ENCODE results near the gene FFAR1. TPM values are rescaled to one million over a fixed set of nuclear protein-coding genes. Genes with fewer than 3 reads are reported as not detected.

The FFAR1 gene
- polyA plus RNA-seq, 1 experiment, result not detected

DNA sequence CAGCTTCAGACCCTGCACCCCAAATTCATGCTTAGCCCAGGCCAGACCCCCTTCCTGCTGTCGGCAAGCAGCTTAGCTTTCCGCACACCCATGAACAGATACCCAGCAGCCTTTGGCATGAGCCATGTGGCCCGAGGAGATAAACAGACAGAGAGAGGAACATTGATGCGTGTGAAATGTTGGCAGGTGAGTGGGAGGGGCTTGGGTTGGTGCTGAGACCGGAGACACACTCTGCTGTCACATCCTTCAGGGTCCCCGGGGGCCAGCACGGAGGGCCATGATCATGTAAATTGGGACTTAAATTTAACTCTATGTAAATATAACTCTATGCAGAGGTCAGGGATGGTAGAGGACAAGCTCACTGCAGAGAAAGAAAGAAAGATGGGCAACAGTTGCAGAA lies 17.2 kb upstream of the FFAR1 start:
- POLR2A ChIA-PET, result no interaction called here
- TF ChIP-seq, protein P1, sequence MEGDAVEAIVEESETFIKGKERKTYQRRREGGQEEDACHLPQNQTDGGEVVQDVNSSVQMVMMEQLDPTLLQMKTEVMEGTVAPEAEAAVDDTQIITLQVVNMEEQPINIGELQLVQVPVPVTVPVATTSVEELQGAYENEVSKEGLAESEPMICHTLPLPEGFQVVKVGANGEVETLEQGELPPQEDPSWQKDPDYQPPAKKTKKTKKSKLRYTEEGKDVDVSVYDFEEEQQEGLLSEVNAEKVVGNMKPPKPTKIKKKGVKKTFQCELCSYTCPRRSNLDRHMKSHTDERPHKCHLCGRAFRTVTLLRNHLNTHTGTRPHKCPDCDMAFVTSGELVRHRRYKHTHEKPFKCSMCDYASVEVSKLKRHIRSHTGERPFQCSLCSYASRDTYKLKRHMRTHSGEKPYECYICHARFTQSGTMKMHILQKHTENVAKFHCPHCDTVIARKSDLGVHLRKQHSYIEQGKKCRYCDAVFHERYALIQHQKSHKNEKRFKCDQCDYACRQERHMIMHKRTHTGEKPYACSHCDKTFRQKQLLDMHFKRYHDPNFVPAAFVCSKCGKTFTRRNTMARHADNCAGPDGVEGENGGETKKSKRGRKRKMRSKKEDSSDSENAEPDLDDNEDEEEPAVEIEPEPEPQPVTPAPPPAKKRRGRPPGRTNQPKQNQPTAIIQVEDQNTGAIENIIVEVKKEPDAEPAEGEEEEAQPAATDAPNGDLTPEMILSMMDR (IDR thresholded peaks at IDR 0.05; ENCODE audit: insufficient read depth, low read depth, low read length), result no peak
- Histone ChIP-seq H3K27me3 (ENCODE audit: control insufficient read depth, insufficient read depth, low read length) (peaks cover 3% of the 10 kb centered on the region), H3K36me3 (ENCODE audit: control insufficient read depth, insufficient read depth, low read length) (no peaks in the 10 kb centered on the region), H3K4me3 (ENCODE audit: low read depth, low read length) (no peak overlapping the region)
- DNase-seq (ENCODE audit: low read depth), result no peak
- CTCF ChIA-PET, result no interaction called here

DNA sequence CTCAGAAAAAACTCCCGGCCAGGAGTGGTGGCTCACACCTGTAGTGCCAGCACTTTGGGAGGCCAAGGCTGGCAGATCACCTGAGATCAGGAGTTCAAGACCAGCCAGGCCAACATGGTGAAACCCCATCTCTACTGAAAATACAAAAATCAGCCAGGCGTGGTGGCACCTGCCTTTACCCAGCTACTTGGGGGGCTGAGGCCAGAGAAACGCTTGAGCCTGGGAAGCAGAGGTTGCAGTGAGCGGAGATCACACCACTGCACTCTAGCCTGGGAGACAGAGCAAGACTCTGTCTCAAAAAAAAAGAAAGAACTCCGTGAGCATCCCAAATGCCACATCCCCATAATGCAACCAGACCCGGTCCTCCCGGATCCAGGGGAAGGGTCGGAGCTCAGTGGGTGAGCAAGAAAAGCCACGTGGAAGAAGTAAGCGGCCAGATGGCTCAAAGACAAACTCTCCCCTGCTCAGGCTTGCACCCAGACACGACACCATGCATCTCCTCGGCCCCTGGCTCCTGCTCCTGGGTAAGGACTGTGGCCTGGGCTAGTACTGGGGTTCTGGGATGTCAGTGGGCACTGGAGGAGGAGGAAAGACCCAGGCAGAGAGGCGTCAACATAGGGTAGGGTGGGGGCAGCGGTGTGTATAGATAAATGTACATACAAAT lies 16.0 kb upstream of the FFAR1 start:
- Histone ChIP-seq H3K36me3 (ENCODE audit: control insufficient read depth, insufficient read depth, low read length) (no peaks in the 10 kb centered on the region), H3K4me3 (ENCODE audit: low read depth, low read length) (no peak overlapping the region), H3K27me3 (ENCODE audit: control insufficient read depth, insufficient read depth, low read length) (peaks cover 3% of the 10 kb centered on the region)
- ChIA-PET CTCF (interaction anchor here (0.6 to 1.0 kb wide), 2 partner anchors 14 to 21 kb away, joined by 3 to 4 read pairs; no protein-coding TSS in a partner anchor), POLR2A (no interaction called here)
- no peak for DNase-seq (ENCODE audit: low read depth)
- TF ChIP-seq, protein P1 (IDR thresholded peaks at IDR 0.05; ENCODE audit: insufficient read depth, low read depth, low read length), result no peak

DNA sequence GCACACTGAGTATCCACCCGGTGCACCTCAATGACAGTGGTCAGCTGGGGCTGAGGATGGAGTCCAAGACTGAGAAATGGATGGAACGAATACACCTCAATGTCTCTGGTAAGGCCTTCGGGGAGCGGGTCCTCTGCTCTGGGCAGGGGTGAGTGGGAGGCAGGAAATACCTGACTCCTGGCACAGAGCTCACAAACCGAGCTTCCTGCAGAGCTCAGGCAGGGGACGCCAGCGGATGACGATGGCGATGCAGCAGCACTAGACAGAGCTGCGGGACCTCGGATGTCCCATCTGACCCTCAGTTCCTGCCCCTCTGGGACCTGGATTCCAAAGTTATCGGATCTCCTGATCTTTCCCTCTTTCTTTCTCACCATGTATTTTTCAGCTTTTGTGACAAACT lies 14.9 kb upstream of the FFAR1 start:
- no peak for DNase-seq (ENCODE audit: low read depth)
- CTCF ChIA-PET, result interaction anchor here (1.0 kb wide), 1 partner anchor 20 kb away, joined by 4 read pairs; no protein-coding TSS in a partner anchor
- POLR2A ChIA-PET, result no interaction called here
- Histone ChIP-seq H3K36me3 (ENCODE audit: control insufficient read depth, insufficient read depth, low read length) (no peaks in the 10 kb centered on the region), H3K4me3 (ENCODE audit: low read depth, low read length) (no peak overlapping the region), H3K27me3 (ENCODE audit: control insufficient read depth, insufficient read depth, low read length) (peaks cover 3% of the 10 kb centered on the region; the same call in 1 of the 2 replicates)
- TF ChIP-seq, protein P1 (IDR thresholded peaks at IDR 0.05; ENCODE audit: insufficient read depth, low read depth, low read length), result no peak

DNA sequence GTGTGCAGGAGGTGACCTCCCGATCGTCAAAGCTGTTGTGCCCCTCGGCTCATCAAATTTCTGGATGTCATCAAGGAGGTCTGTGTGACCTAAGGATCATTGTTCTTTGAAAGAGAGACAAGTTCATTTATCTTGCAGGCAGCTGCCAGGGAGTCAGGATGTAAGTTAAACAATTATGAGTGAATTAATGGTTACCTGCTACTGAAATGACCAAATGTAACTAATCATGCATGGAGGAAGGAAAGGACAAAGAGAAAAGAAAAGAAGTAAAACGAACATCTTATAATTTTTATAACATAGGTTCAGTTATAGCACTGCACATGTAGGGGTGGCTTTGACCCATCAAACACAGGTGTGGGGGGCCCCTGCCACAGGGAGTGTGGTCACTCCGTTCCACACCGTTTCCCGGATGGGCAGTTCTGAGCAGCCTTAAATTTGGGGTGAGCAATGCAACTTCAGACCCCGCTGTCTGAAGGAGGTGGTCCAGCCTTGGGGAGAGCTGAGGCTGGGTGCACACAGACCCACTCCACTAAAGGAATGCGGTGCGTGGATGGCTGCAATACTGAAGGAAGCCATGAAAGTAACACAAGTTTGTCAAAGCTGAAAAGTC lies 13.5 kb upstream of the FFAR1 start:
- POLR2A ChIA-PET, result no interaction called here
- Histone ChIP-seq H3K4me3 (ENCODE audit: low read depth, low read length) (no peak overlapping the region), H3K27me3 (ENCODE audit: control insufficient read depth, insufficient read depth, low read length) (peaks cover 3% of the 10 kb centered on the region; the same call in 1 of the 2 replicates), H3K36me3 (ENCODE audit: control insufficient read depth, insufficient read depth, low read length) (no peaks in the 10 kb centered on the region)
- CTCF ChIA-PET, result interaction anchor here (1.4 kb wide), 1 partner anchor 19 kb away, joined by 6 read pairs; no protein-coding TSS in a partner anchor
- DNase-seq (ENCODE audit: low read depth), result no peak
- TF ChIP-seq, protein P1 (IDR thresholded peaks at IDR 0.05; ENCODE audit: insufficient read depth, low read depth, low read length), result no peak

DNA sequence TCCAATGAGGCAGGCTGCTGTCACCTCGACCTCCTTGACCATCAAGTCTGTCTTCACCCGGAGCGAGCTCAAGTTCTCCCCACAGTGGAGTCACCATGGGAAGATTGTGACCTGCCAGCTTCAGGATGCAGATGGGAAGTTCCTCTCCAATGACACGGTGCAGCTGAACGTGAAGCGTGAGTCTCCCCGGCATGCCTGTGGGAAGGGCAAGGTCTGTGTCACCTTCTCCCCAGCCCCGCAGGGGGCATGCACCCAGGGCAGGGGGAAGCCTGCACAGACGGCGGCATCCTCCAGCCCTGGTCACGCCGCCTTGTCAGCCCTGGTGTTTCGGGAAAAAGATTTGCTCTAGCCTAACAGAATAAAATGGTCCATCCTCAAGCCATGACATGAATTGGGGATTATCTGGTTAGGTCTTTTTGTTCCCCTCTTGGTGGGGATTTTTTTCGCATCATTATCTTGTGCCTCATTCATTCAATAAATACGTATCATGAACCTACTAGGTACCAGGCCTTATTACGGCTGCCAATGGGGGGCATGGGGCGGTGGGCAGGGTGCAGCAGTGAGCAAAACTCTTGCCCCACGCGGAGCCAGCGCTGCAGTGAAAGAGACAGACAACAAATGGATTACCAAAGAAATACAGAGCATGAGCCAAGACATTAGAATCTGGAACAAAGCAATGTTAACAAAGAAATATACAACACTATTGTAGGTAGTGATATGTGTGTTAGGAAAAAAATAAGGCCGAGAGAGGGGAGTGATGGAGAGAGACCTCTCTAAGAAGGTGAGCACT lies 11.3 kb upstream of the FFAR1 start:
- Histone ChIP-seq H3K4me3 (ENCODE audit: low read depth, low read length) (no peak overlapping the region), H3K36me3 (ENCODE audit: control insufficient read depth, insufficient read depth, low read length) (no peaks in the 10 kb centered on the region), H3K27me3 (ENCODE audit: control insufficient read depth, insufficient read depth, low read length) (peaks cover 2% of the 10 kb centered on the region; the same call in 1 of the 2 replicates)
- no peak for DNase-seq (ENCODE audit: low read depth)
- POLR2A ChIA-PET, result no interaction called here
- CTCF ChIA-PET, result interaction anchor here (1.6 kb wide), 1 partner anchor 17 kb away, joined by 3 read pairs; no protein-coding TSS in a partner anchor
- TF ChIP-seq, protein P1 (IDR thresholded peaks at IDR 0.05; ENCODE audit: insufficient read depth, low read depth, low read length), result no peak
